A549 (cell line): Measurements from ENCODE around the gene MS4A18.
"Not testable (repeated sequence)": the region's sequence is repeated elsewhere in the genome, so short reads cannot be mapped to it uniquely, and the experiment has no call there.

Source experiments
- CTCF ChIP-seq: fragments of >200 bp; sonication (Bioruptor Twin); formaldehyde crosslinking; IDR thresholded peaks from 3 replicates; pipeline ENCODE4 v1.5.1; 2016
- EP300 ChIP-seq, 2 experiments: fragments of >200 bp; sonication (Bioruptor Twin); formaldehyde crosslinking; IDR thresholded peaks; 2 replicates in 1 of 2; 3 replicates in 1 of 2; pipeline ENCODE4 v1.6.1; 2016 to 2017
- JUN ChIP-seq, 2 experiments: fragments of >200 bp; sonication (Bioruptor Twin); formaldehyde crosslinking; IDR thresholded peaks; 2 replicates in 1 of 2; 3 replicates in 1 of 2; pipeline ENCODE4 v1.6.1; 2016 to 2017
- NPAS2 ChIP-seq: fragments of 250-450 bp; sonication (Bioruptor Pico); IDR thresholded peaks from 2 replicates; pipeline ENCODE4 v1.8.0; 2022; ENCODE audit warnings: mild to moderate bottlenecking, moderate library complexity, borderline replicate concordance
- POLR2A ChIP-seq: IDR thresholded peaks from 2 replicates; pipeline ENCODE4 v1.6.1; 2012; ENCODE audit warnings: mild to moderate bottlenecking, low read length
- REST ChIP-seq: fragments of 200-600 bp; sonication (generic); IDR thresholded peaks from 2 replicates; pipeline ENCODE4 v1.6.1; 2016; ENCODE audit warnings: antibody characterized with exemption, mild to moderate bottlenecking, moderate library complexity
- SREBF2 ChIP-seq: fragments of 450-650 bp; IDR thresholded peaks from 2 replicates; pipeline ENCODE4 v1.6.1; 2014; ENCODE audit warnings: mild to moderate bottlenecking, moderate library complexity

GRCh38 chr11:60684541-60684848 is 40.0 kb upstream of the MS4A18 start:
- TF ChIP-seq CTCF; POLR2A; NPAS2; JUN (IDR thresholded peaks at IDR 0.05); REST; EP300 (IDR thresholded peaks at IDR 0.05); SREBF2: not testable (repeated sequence)
